Upper lobe of left lung (tissue), 6 donors: ENCODE measurements around the gene WIPI1. TPM values are rescaled to one million over a fixed set of nuclear protein-coding genes. Genes with fewer than 3 reads are reported as not detected.

Experiments used
- ATAC-seq, 2 donors: fragments of 200-7000 bp; cut with Tn5 transposase; one replicate each; pipeline ENCODE4 v1.9.1; 2022; ENCODE audit warnings: mild to moderate bottlenecking in 2 of 2, moderate library complexity in 2 of 2; ENCODE audit not compliant: low FRiP score in 2 of 2
- DNase-seq, 2 donors: peaks; one replicate each; pipeline ENCODE4 v3.0.0-alpha.2; 2019 to 2020
- H3K27ac ChIP-seq, 4 donors: fragments of 200-600 bp; sonication (generic); one replicate each; pipeline ENCODE4 v1.5.1; 2016 to 2019
- H3K27me3 ChIP-seq, 4 donors: fragments of 200-600 bp; sonication (generic); one replicate each; pipeline ENCODE4 v1.5.1; 2017 to 2019
- H3K36me3 ChIP-seq, 4 donors: fragments of 200-600 bp; sonication (generic); one replicate each; pipeline ENCODE4 v1.5.1; 2016 to 2019
- H3K4me1 ChIP-seq, 4 donors: fragments of 200-600 bp; sonication (generic); one replicate each; pipeline ENCODE4 v1.5.1; 2018 to 2019
- H3K4me3 ChIP-seq, 4 donors: fragments of 200-600 bp; sonication (generic); one replicate each; pipeline ENCODE4 v1.5.1; 2017 to 2019; ENCODE audit warnings: mild to moderate bottlenecking in 2 of 4, moderate library complexity in 1 of 4
- H3K9me3 ChIP-seq, 4 donors: fragments of 200-600 bp; sonication (generic); one replicate each; pipeline ENCODE4 v1.5.1; 2018 to 2019
- EP300 ChIP-seq, 4 donors: sonication (generic); formaldehyde crosslinking; IDR thresholded peaks; one replicate each; pipeline ENCODE4 v1.5.1; 2017; ENCODE audit warnings: antibody characterized with exemption in 4 of 4, control low read depth in 2 of 4
- POLR2A ChIP-seq, 4 donors: fragments of 450-650 bp; IDR thresholded peaks; one replicate each; pipeline ENCODE4 v1.5.1; 2016 to 2017; ENCODE audit warnings: antibody characterized with exemption in 4 of 4, mild to moderate bottlenecking in 2 of 4
- POLR2AphosphoS5 ChIP-seq, 2 donors: sonication (generic); formaldehyde crosslinking; IDR thresholded peaks; one replicate each; pipeline ENCODE4 v1.5.1; 2017; ENCODE audit warnings: antibody characterized with exemption in 2 of 2
- WGBS, 2 donors: methylation state at CpG; one replicate each; pipeline ENCODE4 v1.1.5; 2017 to 2018; 5-methylcytosine and 5-hydroxymethylcytosine counted together
- total RNA-seq, 6 donors: library from RNA; depleted of rRNA in 4 of 6; stranded (reverse); fragments of >200 nt in 4 of 6; gene quantifications; one replicate each; pipeline versions ENCODE4 v1.1.0 to v1.2.1, GENCODE V29; 2016 to 2021
- TF ChIP-seq, protein P1 (sequence below), 6 experiments: fragments of 450-650 bp in 4 of 6; fragments of 200-600 bp in 2 of 6; sonication (generic) in 2 of 6; IDR thresholded peaks; one replicate each; pipeline ENCODE4 v1.5.1; 2016 to 2019; ENCODE audit warnings: antibody characterized with exemption in 6 of 6
- donor health status: DM: no; HTN: no; CAD: no; lungs with moderate emphysema.
- donor health status: DM: no; HTN: yes; CAD: no; lungs with severe emphysema.

WIPI1 gene, protein sequence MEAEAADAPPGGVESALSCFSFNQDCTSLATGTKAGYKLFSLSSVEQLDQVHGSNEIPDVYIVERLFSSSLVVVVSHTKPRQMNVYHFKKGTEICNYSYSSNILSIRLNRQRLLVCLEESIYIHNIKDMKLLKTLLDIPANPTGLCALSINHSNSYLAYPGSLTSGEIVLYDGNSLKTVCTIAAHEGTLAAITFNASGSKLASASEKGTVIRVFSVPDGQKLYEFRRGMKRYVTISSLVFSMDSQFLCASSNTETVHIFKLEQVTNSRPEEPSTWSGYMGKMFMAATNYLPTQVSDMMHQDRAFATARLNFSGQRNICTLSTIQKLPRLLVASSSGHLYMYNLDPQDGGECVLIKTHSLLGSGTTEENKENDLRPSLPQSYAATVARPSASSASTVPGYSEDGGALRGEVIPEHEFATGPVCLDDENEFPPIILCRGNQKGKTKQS
- 100 to 1,000 TPM in 1 of 6 donors, 10 to 100 TPM in 5; 34.7 to 151 (median 44.4) TPM for total RNA-seq

DNA sequence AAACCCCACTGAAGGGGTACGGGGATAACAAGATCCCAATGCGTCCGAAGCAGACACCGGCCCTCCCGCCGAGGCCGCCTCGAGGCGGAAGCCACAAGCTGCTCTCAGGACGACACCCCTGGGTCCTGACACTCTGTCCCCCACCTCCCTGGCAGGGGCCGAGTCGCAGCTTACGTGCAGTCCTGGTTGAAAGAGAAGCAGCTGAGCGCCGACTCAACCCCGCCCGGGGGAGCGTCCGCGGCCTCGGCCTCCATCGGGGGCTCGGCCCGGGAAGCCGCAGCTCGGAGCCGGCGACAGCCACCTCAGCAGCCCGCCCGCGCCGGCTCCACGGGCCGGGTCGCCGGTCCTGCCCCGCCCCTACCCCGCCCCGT, at the start of gene WIPI1:
WIPI1 (minus strand) TSS at position 329 of the 371 bp plus-strand sequence; CDS start at position 254, 75 bp downstream.
- Histone ChIP-seq H3K36me3 (peaks cover 0 to 6% (median under 1%) of the 10 kb centered on the region in 4 donors), H3K9me3 (no peaks in the 10 kb centered on the region), H3K27me3 (no peaks in the 10 kb centered on the region), H3K4me1 (peaks cover 33 to 54% (median 45%) of the 10 kb centered on the region in 4 donors), H3K27ac (peak within 1 kb of the TSS; percentile 92 to 97 (median 96)), H3K4me3 (peak within 1 kb of the TSS; percentile 71 to 92 (median 78))
- no peak for DNase-seq
- peak in 1 of 2 donors; percentile 19 for ATAC-seq
- WGBS, 2 donors = 0% methylated on average over 10 of the region's 39 CpGs; no CpG with 5 or more reads in 1 of the 2 donors
- TF ChIP-seq EP300 (IDR thresholded peaks at IDR 0.05) = no peak
- TF ChIP-seq, protein P1, sequence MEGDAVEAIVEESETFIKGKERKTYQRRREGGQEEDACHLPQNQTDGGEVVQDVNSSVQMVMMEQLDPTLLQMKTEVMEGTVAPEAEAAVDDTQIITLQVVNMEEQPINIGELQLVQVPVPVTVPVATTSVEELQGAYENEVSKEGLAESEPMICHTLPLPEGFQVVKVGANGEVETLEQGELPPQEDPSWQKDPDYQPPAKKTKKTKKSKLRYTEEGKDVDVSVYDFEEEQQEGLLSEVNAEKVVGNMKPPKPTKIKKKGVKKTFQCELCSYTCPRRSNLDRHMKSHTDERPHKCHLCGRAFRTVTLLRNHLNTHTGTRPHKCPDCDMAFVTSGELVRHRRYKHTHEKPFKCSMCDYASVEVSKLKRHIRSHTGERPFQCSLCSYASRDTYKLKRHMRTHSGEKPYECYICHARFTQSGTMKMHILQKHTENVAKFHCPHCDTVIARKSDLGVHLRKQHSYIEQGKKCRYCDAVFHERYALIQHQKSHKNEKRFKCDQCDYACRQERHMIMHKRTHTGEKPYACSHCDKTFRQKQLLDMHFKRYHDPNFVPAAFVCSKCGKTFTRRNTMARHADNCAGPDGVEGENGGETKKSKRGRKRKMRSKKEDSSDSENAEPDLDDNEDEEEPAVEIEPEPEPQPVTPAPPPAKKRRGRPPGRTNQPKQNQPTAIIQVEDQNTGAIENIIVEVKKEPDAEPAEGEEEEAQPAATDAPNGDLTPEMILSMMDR (IDR thresholded peaks at IDR 0.05) = peak in 1 of 6 experiments; percentile 5
- peak in 1 of 2 donors; percentile 22 for TF ChIP-seq POLR2AphosphoS5 (IDR thresholded peaks at IDR 0.05)
- peak in 3 of 4 donors; percentile 63 to 83 (median 74) for TF ChIP-seq POLR2A (IDR thresholded peaks at IDR 0.05)

DNA sequence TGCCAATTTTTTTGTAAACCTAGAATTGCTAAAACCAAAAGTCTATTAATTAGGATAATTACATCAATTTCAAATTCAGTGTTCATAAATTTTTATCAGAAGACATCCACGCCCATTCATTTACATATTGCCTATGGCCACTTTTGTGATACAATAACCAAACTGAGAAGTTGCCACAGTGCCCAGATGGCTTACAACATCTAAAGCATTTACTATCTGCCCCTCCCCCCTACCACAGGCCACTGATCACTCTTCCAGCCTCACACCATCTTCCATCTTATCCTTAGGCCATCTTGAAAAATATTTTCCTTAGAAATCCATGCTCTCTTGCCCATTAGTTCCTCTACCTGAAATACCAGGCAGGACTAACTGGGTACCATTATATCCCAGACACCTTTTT, 48.7 kb upstream of the WIPI1 start:
- Histone ChIP-seq H3K36me3 (no peaks in the 10 kb centered on the region), H3K27me3 (no peaks in the 10 kb centered on the region), H3K4me1 (peaks cover 17 to 23% (median 21%) of the 10 kb centered on the region in 4 donors), H3K9me3 (no peaks in the 10 kb centered on the region), H3K27ac (no peak overlapping the region), H3K4me3 (no peak overlapping the region)
- TF ChIP-seq POLR2A (IDR thresholded peaks at IDR 0.05) (no peak), EP300 (IDR thresholded peaks at IDR 0.05) (no peak), POLR2AphosphoS5 (IDR thresholded peaks at IDR 0.05) (no peak)
- TF ChIP-seq, protein P1 (IDR thresholded peaks at IDR 0.05) = no peak
- DNase-seq = no peak
- WGBS, 2 donors = 78 to 88% methylated on average over 1 of the region's 1 CpG
- ATAC-seq = no peak

DNA sequence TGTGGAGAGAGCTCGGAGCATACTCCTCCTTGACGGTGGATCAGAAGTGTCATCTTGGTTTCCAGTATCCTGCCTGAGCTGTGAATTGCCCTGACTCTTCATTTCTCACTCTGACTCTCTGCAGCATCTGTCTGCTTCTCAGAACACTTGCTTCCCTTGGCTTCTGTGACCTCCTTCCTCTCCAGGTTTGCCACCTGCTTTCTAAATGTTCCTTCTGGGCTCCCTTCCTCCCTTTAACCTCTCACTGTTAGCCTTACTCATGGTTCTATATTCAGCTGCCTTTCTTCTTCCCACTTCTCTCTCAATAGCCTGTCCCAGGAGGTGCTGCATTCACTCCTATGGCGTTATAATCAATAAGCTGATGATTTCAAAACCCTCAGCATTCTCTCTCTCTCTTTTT, 43.8 kb upstream of the WIPI1 start:
- 62 to 63% methylated on average over 3 of the region's 3 CpGs for WGBS, 2 donors

DNA sequence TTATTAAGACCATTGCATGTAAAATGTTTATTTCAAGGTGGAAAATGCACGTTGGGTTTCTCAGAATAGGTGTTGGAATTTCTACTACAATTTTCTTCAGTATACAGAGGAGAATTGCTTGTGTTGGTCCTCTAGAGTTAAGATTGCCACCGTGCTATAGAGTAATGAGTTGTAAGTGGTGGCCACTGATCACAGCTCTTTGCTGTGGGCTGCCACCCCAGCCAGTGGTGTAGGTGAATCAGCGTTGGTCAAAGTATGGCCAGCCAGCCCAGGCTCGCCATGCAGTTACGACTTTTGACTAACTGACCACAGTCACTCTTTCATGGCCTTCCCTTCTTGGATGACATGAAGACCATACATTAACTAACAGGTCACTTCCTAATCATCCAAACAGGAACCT, 42.3 kb upstream of the WIPI1 start:
- peak overlapping the region in 1 of 4 donors; percentile 84 for H3K27ac ChIP-seq
- no peaks in the 10 kb centered on the region for H3K36me3 ChIP-seq
- peaks cover 14 to 20% (median 18%) of the 10 kb centered on the region in 4 donors for H3K4me1 ChIP-seq
- ATAC-seq = no peak
- no peak overlapping the region for H3K4me3 ChIP-seq
- no peak for DNase-seq
- 94 to 100% methylated on average over 5 of the region's 5 CpGs for WGBS, 2 donors
- no peaks in the 10 kb centered on the region for H3K9me3 ChIP-seq
- H3K27me3 ChIP-seq = no peaks in the 10 kb centered on the region
- no peak for TF ChIP-seq POLR2A (IDR thresholded peaks at IDR 0.05)
- TF ChIP-seq EP300 (IDR thresholded peaks at IDR 0.05) = no peak
- no peak for TF ChIP-seq POLR2AphosphoS5 (IDR thresholded peaks at IDR 0.05)
- TF ChIP-seq, protein P1 (IDR thresholded peaks at IDR 0.05) = no peak

More for the DNA sequence above, 43.8 kb upstream of the WIPI1 start:
- DNase-seq (no peak), ATAC-seq (no peak)
- Histone ChIP-seq H3K27ac (no peak overlapping the region), H3K4me1 (peaks cover 14 to 20% (median 19%) of the 10 kb centered on the region in 4 donors), H3K36me3 (no peaks in the 10 kb centered on the region), H3K4me3 (no peak overlapping the region), H3K9me3 (no peaks in the 10 kb centered on the region), H3K27me3 (no peaks in the 10 kb centered on the region)
- TF ChIP-seq EP300 (IDR thresholded peaks at IDR 0.05) (no peak), POLR2A (IDR thresholded peaks at IDR 0.05) (no peak), POLR2AphosphoS5 (IDR thresholded peaks at IDR 0.05) (no peak)
- TF ChIP-seq, protein P1 (IDR thresholded peaks at IDR 0.05) = no peak
